ENCODE results near the gene COL24A1.

- no peak for TF ChIP-seq SUZ12 (IDR thresholded peaks at IDR 0.05; ENCODE audit: extremely low read depth, insufficient read depth, insufficient read length)
- TF ChIP-seq YY1 (IDR thresholded peaks at IDR 0.05; ENCODE audit: insufficient read depth, insufficient read length), result no peak
These were observed 3.7 kb downstream of the COL24A1 start for GRCh38 chr1:86152887-86153286.

All from NT2/D1 (cell line).